Tibial nerve (tissue), 4 donors: ENCODE measurements around the gene ASXL1. TPM values are rescaled to one million over a fixed set of nuclear protein-coding genes. Genes with fewer than 3 reads are reported as not detected.
"Not testable (repeated sequence)": the region's sequence is repeated elsewhere in the genome, so short reads cannot be mapped to it uniquely, and the experiment has no call there.

Experiments used
- DNase-seq, 2 donors: peaks; one replicate each; pipeline ENCODE4 v3.0.0-alpha.2; 2019; ENCODE audit warnings: low spot score in 2 of 2
- H3K27ac ChIP-seq, 4 donors: fragments of 200-600 bp; sonication (generic) in 3 of 4; one replicate each; pipeline ENCODE4 v1.5.1; 2017 to 2019; ENCODE audit warnings: mild to moderate bottlenecking in 1 of 4
- H3K27me3 ChIP-seq, 2 donors: fragments of 200-600 bp; sonication (generic) in 1 of 2; one replicate each; pipeline versions ENCODE4 v1.5.1 to v1.6.0; 2017 to 2019
- H3K36me3 ChIP-seq, 3 donors: fragments of 200-600 bp; sonication (generic); one replicate each; pipeline ENCODE4 v1.5.1; 2018 to 2019
- H3K4me1 ChIP-seq, 4 donors: fragments of 200-600 bp; sonication (generic) in 3 of 4; one replicate each; pipeline ENCODE4 v1.5.1; 2017 to 2019
- H3K4me3 ChIP-seq, 4 donors: fragments of 200-600 bp; sonication (generic) in 3 of 4; one replicate each; pipeline ENCODE4 v1.5.1; 2017 to 2019; ENCODE audit warnings: mild to moderate bottlenecking in 1 of 4, moderate library complexity in 1 of 4
- H3K9me3 ChIP-seq, 4 donors: fragments of 200-600 bp; sonication (generic) in 3 of 4; one replicate each; pipeline ENCODE4 v1.5.1; 2017 to 2019
- EP300 ChIP-seq, 2 donors: sonication (generic); formaldehyde crosslinking; IDR thresholded peaks; one replicate each; pipeline ENCODE4 v1.6.1; 2017; ENCODE audit warnings: antibody characterized with exemption in 2 of 2, mild to moderate bottlenecking in 1 of 2
- POLR2A ChIP-seq, 2 donors: fragments of 450-650 bp; IDR thresholded peaks; one replicate each; pipeline ENCODE4 v1.6.1; 2017; ENCODE audit warnings: antibody characterized with exemption in 2 of 2, mild to moderate bottlenecking in 2 of 2, moderate library complexity in 2 of 2
- WGBS, 2 donors: methylation state at CpG; one replicate each; pipeline ENCODE4 v1.1.5; 2018; 5-methylcytosine and 5-hydroxymethylcytosine counted together
- total RNA-seq, 4 donors: library from RNA; depleted of rRNA; stranded (reverse); fragments of >200 nt; gene quantifications; one replicate each; pipeline ENCODE4 v1.1.0, GENCODE V29; 2016
- TF ChIP-seq, protein P1 (sequence below), 5 experiments: fragments of 200-600 bp in 3 of 5; fragments of 450-650 bp in 2 of 5; sonication (generic) in 3 of 5; IDR thresholded peaks; one replicate each; pipeline ENCODE4 v1.5.1; 2016 to 2019; ENCODE audit warnings: antibody characterized with exemption in 5 of 5, mild to moderate bottlenecking in 3 of 5, moderate library complexity in 2 of 5

The ASXL1 gene
- total RNA-seq, 4 donors from 2014 or later, result 108 to 194 (median 138) TPM

DNA sequence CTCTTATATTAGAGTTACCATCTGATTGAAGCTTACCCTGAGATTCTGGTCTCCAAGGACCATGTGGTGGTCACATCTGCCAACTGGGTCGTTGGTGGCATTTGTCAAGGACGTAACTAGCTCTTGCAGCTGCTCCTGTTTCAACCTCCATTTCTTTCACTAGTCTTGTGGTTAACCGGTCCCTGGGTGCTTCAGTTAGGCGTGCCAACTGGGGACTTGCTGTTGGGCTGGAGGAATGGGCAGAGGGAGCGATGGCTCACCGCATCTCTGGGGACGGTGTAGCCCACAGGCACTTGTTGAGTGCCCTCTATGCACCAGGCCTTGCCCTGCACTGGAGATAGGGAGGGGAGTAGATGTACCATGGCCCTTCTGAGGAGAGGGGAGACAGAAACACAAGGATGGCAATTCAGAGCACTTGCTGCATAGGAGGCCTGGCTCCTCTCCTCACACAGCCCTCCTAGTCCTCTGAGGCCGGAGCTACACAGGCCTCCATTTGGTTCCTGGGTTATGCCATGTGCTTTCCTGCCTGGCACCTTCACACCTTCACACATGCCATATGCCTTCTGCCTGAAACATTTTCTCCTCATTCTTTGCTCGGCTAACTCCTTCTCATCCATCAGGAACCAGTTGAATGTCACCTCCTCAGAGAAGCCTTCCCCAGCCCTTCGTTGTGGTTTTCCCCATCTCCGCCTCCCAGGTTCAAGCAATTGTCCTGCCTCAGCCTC is 20.0 kb upstream of the ASXL1 start:
- no peak for DNase-seq
- Histone ChIP-seq H3K27me3 (no peaks in the 10 kb centered on the region), H3K27ac (no peak overlapping the region), H3K36me3 (peaks cover 0 to 17% (median 0%) of the 10 kb centered on the region in 3 donors), H3K4me1 (peaks cover 0 to 12% (median 0%) of the 10 kb centered on the region in 4 donors), H3K9me3 (no peaks in the 10 kb centered on the region), H3K4me3 (no peak overlapping the region)
- WGBS, 2 donors, result 91 to 94% methylated on average over 11 of the region's 11 CpGs
- TF ChIP-seq EP300 (IDR thresholded peaks at IDR 0.05) (no peak), POLR2A (IDR thresholded peaks at IDR 0.05) (no peak)
- TF ChIP-seq, protein P1, sequence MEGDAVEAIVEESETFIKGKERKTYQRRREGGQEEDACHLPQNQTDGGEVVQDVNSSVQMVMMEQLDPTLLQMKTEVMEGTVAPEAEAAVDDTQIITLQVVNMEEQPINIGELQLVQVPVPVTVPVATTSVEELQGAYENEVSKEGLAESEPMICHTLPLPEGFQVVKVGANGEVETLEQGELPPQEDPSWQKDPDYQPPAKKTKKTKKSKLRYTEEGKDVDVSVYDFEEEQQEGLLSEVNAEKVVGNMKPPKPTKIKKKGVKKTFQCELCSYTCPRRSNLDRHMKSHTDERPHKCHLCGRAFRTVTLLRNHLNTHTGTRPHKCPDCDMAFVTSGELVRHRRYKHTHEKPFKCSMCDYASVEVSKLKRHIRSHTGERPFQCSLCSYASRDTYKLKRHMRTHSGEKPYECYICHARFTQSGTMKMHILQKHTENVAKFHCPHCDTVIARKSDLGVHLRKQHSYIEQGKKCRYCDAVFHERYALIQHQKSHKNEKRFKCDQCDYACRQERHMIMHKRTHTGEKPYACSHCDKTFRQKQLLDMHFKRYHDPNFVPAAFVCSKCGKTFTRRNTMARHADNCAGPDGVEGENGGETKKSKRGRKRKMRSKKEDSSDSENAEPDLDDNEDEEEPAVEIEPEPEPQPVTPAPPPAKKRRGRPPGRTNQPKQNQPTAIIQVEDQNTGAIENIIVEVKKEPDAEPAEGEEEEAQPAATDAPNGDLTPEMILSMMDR (IDR thresholded peaks at IDR 0.05), result no peak

- TF ChIP-seq EP300 (IDR thresholded peaks at IDR 0.05), result no peak
- TF ChIP-seq, protein P1 (IDR thresholded peaks at IDR 0.05), result no peak
- no peak for TF ChIP-seq POLR2A (IDR thresholded peaks at IDR 0.05)
- H3K4me3 ChIP-seq, result no peak overlapping the region
- no peak overlapping the region for H3K27ac ChIP-seq
- H3K27me3 ChIP-seq, result no peaks in the 10 kb centered on the region
- H3K4me1 ChIP-seq, result peaks cover 0 to 12% (median 0%) of the 10 kb centered on the region in 4 donors
- peaks cover 0 to 14% (median 0%) of the 10 kb centered on the region in 3 donors for H3K36me3 ChIP-seq
- 87 to 88% methylated on average over 7 of the region's 7 CpGs for WGBS, 2 donors
- H3K9me3 ChIP-seq, result no peaks in the 10 kb centered on the region
- no peak for DNase-seq
Observed at GRCh38 chr20:32338665-32339064, 19.5 kb upstream of the ASXL1 start.

GRCh38 chr20:32339116-32339515 is 19.0 kb upstream of the ASXL1 start:
- TF ChIP-seq, protein P1 (IDR thresholded peaks at IDR 0.05), result no peak
- TF ChIP-seq EP300 (IDR thresholded peaks at IDR 0.05) (no peak), POLR2A (IDR thresholded peaks at IDR 0.05) (no peak)
- Histone ChIP-seq H3K36me3 (peaks cover 0 to 9% (median 0%) of the 10 kb centered on the region in 3 donors), H3K9me3 (no peaks in the 10 kb centered on the region), H3K27ac (no peak overlapping the region), H3K27me3 (no peaks in the 10 kb centered on the region), H3K4me3 (no peak overlapping the region), H3K4me1 (peaks cover 0 to 9% (median 0%) of the 10 kb centered on the region in 4 donors)
- 82 to 88% methylated on average over 2 of the region's 2 CpGs for WGBS, 2 donors
- no peak for DNase-seq

GRCh38 chr20:32341053-32341452 is 17.1 kb upstream of the ASXL1 start:
- not testable (repeated sequence) for H3K36me3 ChIP-seq, H3K27me3 ChIP-seq, H3K4me1 ChIP-seq, DNase-seq, H3K9me3 ChIP-seq, H3K4me3 ChIP-seq, H3K27ac ChIP-seq
- 63 to 80% methylated on average over 2 of the region's 2 CpGs for WGBS, 2 donors

DNA sequence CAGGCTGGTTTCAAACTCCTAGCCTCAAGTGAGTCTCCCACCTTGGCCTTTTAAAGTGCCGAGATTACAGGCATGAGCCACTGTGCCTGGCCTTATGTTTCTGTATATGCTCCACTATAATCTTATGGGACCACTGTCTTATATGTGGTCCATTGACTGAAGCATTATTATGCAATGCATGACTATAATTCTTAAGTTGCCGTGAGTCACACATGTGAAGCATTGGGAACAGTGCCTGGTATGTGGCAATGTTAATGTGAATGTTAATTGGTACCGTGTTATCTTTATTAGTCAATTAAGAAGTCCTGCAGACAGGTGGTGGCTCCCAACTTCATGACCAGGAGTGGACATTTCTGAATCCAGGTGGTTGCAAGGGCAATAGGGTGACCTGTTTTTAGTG is 14.7 kb upstream of the ASXL1 start:
- no peak overlapping the region for H3K4me3 ChIP-seq
- 91 to 92% methylated on average over 3 of the region's 3 CpGs for WGBS, 2 donors
- DNase-seq, result no peak
- H3K27ac ChIP-seq, result no peak overlapping the region
- H3K27me3 ChIP-seq, result no peaks in the 10 kb centered on the region
- no peaks in the 10 kb centered on the region for H3K4me1 ChIP-seq
- no peaks in the 10 kb centered on the region for H3K9me3 ChIP-seq
- TF ChIP-seq POLR2A (IDR thresholded peaks at IDR 0.05) (no peak), EP300 (IDR thresholded peaks at IDR 0.05) (no peak)
- TF ChIP-seq, protein P1 (IDR thresholded peaks at IDR 0.05), result no peak
- no peaks in the 10 kb centered on the region for H3K36me3 ChIP-seq
